Measurements from ENCODE around the gene BRIP1.

The BRIP1 gene

GRCh38 chr17:61656721-61657217 is 206.6 kb downstream of the BRIP1 start:
- no peak for TF ChIP-seq CTCF (IDR thresholded peaks at IDR 0.05)
- Mint-ChIP-seq H3K4me1 (no peaks in the 10 kb centered on the region), H3K36me3 (ENCODE audit: low read depth) (no peaks in the 10 kb centered on the region), H3K27ac (no peak overlapping the region), H3K27me3 (ENCODE audit: low read depth, poor library complexity) (no peaks in the 10 kb centered on the region), H3K4me3 (no peak overlapping the region), H3K9me3 (peaks cover 17% of the 10 kb centered on the region)
- DNase-seq = no peak

DNA sequence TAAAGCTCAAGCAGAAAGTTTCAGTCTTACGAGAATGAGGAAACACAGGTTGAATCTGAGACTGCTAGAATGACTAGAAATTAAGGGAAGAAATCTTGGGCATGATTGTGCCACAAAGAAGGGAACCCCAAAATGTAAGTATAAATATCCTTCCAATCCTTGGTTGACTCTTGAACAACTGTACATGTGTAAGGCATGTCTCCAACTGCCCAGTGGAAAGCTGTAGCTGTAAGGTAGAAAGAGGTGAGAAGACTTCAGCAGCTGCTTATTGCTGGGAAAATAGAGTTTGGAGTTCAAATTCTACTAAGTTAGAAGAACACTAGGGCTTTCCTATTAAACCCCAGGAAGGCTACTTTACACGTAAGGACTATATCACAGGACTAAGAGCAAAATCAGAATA is 212.6 kb downstream of the BRIP1 start:
- H3K4me1 Mint-ChIP-seq = no peaks in the 10 kb centered on the region

DNA sequence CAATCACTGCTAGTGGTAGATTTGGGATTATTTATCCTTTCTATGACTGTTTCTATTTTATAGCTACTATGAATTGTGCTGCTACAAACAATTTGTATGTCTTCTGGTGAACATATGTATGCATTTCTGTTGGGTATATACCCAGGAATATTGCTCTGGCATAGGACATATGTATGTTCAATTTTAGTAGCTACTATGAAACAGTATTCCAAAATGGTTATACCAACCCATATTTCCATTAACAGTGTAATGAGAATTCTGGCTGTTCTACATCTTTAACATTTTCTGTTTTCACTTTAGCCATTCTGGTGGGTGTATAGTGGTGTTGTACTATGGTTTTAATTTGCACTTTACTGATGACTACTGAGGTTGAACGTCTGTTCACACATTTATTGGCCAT is 214.7 kb downstream of the BRIP1 start:
- Mint-ChIP-seq H3K27ac (no peak overlapping the region), H3K9me3 (peaks cover 36% of the 10 kb centered on the region), H3K4me3 (no peak overlapping the region), H3K36me3 (ENCODE audit: low read depth) (no peaks in the 10 kb centered on the region), H3K27me3 (ENCODE audit: low read depth, poor library complexity) (peaks cover 1% of the 10 kb centered on the region), H3K4me1 (no peaks in the 10 kb centered on the region)
- no peak for DNase-seq
- TF ChIP-seq CTCF (IDR thresholded peaks at IDR 0.05) = no peak

More for the DNA sequence above, 212.6 kb downstream of the BRIP1 start:
- no peak for DNase-seq
- H3K27me3 Mint-ChIP-seq (ENCODE audit: low read depth, poor library complexity) = no peaks in the 10 kb centered on the region
- no peaks in the 10 kb centered on the region for H3K36me3 Mint-ChIP-seq (ENCODE audit: low read depth)
- H3K4me3 Mint-ChIP-seq = no peak overlapping the region
- TF ChIP-seq CTCF (IDR thresholded peaks at IDR 0.05) = no peak
- H3K9me3 Mint-ChIP-seq = peaks cover 36% of the 10 kb centered on the region
- no peak overlapping the region for H3K27ac Mint-ChIP-seq

GRCh38 chr17:61647047-61647446 is 216.3 kb downstream of the BRIP1 start:
- no peak overlapping the region for H3K4me3 Mint-ChIP-seq
- H3K27ac Mint-ChIP-seq = no peak overlapping the region
- DNase-seq = no peak
- H3K27me3 Mint-ChIP-seq (ENCODE audit: low read depth, poor library complexity) = peaks cover 5% of the 10 kb centered on the region
- no peaks in the 10 kb centered on the region for H3K36me3 Mint-ChIP-seq (ENCODE audit: low read depth)
- H3K9me3 Mint-ChIP-seq = peaks cover 22% of the 10 kb centered on the region
- no peak for TF ChIP-seq CTCF (IDR thresholded peaks at IDR 0.05)
- H3K4me1 Mint-ChIP-seq = no peaks in the 10 kb centered on the region

DNA sequence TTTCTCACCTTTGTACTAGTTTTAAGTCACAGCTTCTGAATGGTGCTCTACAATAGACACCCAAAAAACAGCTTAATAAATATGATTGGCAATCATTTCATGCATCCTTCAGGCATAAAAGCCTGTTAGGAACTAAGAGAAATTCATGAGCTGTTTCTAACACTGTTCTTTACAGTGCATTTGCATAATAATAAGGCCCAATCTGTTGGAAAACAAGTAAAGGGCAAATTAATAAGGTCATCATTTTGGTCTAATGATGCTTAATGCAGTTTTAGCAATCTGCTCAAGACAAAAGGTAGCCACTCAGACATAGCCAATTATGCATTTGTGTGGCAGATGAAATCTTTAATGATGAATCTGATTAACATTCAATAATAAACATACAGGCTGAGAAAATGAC is 216.8 kb downstream of the BRIP1 start:
- H3K9me3 Mint-ChIP-seq = peaks cover 16% of the 10 kb centered on the region
- no peak for DNase-seq
- no peak overlapping the region for H3K4me3 Mint-ChIP-seq
- H3K36me3 Mint-ChIP-seq (ENCODE audit: low read depth) = no peaks in the 10 kb centered on the region
- no peak overlapping the region for H3K27ac Mint-ChIP-seq
- H3K27me3 Mint-ChIP-seq (ENCODE audit: low read depth, poor library complexity) = peaks cover 5% of the 10 kb centered on the region
- H3K4me1 Mint-ChIP-seq = no peaks in the 10 kb centered on the region
- no peak for TF ChIP-seq CTCF (IDR thresholded peaks at IDR 0.05)

- H3K27me3 Mint-ChIP-seq (ENCODE audit: low read depth, poor library complexity) = peaks cover 5% of the 10 kb centered on the region
- peaks cover 12% of the 10 kb centered on the region for H3K9me3 Mint-ChIP-seq
- no peak for TF ChIP-seq CTCF (IDR thresholded peaks at IDR 0.05)
- no peaks in the 10 kb centered on the region for H3K36me3 Mint-ChIP-seq (ENCODE audit: low read depth)
- no peak overlapping the region for H3K27ac Mint-ChIP-seq
- no peaks in the 10 kb centered on the region for H3K4me1 Mint-ChIP-seq
- no peak overlapping the region for H3K4me3 Mint-ChIP-seq
- no peak for DNase-seq
Measured at GRCh38 chr17:61645920-61646319, 217.4 kb downstream of the BRIP1 start.

Data from nephron progenitor cell (in vitro differentiated cells).